GM12874 (cell line): ENCODE measurements around the gene SLC7A4.

Experiments
- TF ChIP-seq, protein P1 (sequence below): IDR thresholded peaks from 2 replicates; pipeline ENCODE4 v1.5.1; 2011; ENCODE audit warnings: low read depth, mild to moderate bottlenecking, control low read depth, low read length, moderate library complexity; ENCODE audit not compliant: insufficient read depth

The SLC7A4 gene

DNA sequence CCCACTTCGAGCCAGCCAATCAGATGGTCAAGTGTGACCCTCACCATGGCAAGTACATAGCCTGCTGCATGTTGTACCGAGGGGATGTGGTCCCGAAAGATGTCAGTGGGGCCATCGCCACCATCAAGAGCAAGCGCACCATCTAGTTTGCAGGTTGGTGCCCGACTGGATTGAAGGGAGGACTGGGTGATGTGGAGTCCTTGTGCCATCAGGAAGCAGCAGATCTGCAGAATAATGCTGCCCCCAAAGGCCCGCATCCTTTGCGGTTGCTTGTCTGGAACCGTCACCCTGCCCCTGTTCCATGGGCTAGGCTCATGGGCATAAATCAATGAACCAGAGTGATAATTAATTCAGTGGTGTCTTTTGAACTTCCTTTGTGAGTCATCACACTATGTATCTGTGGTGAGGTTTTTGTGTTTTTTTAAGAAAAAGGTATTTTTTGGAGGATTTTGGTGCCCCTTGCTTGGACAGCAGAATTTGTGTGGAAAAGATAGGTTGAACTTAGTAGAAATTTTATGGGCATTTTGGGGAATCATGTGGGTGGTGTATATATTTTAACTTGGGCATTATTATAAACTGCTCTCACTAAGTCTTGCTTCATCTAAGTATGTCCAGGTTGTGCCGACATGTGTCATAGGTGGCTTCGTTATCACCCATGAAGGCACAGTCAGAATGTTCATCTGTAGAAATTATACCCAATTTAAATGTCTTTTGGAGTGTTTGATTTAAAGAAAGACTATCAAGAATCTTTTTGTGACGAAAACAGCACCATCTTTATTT is 35.7 kb upstream of the SLC7A4 start:
- TF ChIP-seq, protein P1, sequence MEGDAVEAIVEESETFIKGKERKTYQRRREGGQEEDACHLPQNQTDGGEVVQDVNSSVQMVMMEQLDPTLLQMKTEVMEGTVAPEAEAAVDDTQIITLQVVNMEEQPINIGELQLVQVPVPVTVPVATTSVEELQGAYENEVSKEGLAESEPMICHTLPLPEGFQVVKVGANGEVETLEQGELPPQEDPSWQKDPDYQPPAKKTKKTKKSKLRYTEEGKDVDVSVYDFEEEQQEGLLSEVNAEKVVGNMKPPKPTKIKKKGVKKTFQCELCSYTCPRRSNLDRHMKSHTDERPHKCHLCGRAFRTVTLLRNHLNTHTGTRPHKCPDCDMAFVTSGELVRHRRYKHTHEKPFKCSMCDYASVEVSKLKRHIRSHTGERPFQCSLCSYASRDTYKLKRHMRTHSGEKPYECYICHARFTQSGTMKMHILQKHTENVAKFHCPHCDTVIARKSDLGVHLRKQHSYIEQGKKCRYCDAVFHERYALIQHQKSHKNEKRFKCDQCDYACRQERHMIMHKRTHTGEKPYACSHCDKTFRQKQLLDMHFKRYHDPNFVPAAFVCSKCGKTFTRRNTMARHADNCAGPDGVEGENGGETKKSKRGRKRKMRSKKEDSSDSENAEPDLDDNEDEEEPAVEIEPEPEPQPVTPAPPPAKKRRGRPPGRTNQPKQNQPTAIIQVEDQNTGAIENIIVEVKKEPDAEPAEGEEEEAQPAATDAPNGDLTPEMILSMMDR, result no peak

GRCh38 chr22:21067075-21067900 is 34.9 kb upstream of the SLC7A4 start:
- TF ChIP-seq, protein P1, result no peak

- TF ChIP-seq, protein P1, result no peak
These were observed 32.8 kb upstream of the SLC7A4 start for GRCh38 chr22:21064917-21065864.

DNA sequence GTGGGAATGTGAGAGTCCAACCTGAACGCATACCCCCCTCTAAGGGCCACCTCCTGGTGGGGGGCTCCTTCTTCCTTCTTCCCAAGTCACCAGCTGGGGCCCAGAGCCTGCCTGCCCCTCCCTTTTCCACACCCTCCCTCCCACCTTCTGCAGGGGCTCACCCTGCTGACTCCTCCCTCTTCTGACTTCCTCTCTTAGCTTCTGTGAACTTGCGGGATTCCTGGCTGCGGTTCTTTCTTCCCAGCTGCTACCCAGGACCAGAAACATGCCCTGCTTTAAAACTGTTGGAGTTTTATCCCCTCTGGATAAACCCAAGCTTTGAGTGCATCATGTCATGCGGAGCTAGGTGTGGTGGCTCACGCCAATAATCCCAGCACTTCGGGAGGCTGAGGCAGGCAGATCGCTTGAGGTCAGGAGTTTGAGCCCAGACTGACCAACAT is 23.5 kb upstream of the SLC7A4 start:
- TF ChIP-seq, protein P1, result no peak

DNA sequence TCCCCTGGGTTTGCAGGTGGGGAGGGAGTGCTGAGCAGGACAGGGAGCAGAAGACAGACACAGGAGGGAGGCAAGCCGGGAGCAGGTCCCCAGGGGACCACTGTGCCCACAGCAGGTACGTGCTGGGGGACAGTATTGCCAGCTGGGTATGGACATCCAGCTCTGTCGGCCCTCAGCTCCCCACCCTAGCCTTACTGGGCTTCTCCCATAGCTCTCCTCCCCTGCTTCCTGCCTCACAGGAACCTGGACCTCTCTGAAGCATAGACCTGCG is 23.1 kb upstream of the SLC7A4 start:
- TF ChIP-seq, protein P1, result no peak

DNA sequence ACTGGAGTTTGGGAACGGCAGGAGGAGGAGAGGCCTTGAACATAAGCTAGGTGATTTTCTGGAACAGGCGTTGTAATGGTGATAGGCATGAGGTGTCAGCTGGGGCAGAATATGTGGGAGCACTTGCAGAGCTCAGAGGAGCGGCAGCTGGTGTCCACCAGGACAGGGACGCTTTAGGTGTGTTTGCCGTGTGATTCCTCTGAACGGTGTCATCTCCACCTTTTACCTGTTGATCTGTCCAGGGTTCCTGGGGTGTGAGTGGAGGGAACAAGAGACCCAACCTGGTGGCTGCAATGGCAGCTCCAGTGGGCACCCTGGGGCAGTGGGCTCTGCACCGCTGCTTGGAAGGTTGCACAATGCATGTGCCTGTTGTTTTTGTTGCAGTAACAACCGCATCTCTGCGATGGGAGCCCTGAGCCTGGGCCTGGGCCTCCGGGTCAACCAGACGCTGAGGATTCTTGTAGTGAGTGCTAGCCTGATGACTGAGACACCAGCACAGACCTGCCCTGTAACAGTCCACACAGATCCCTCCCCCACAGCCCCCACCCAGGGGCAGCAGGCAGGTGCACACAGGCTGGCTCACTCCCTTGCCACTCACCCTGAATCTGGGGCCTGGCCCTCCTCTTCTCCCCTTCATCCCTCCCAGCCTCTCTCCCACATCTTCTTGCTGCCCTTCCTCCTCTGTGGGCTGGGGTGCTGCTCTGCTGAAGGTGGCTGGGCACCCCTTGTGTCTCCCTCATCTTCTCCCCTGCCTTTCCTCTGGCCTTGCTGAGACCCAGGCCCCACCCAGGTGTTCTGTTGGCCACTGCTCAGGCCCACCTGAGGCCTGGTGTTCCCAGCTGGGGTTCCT is 22.6 kb upstream of the SLC7A4 start:
- TF ChIP-seq, protein P1, result no peak
